Measurements from ENCODE around the gene MMD. TPM values are rescaled to one million over a fixed set of nuclear protein-coding genes. Genes with fewer than 3 reads are reported as not detected.
"Not testable (repeated sequence)": the region's sequence is repeated elsewhere in the genome, so short reads cannot be mapped to it uniquely, and the experiment has no call there.

Gene MMD
- total RNA-seq, 1 experiment from 2014 or later = 11.2 TPM

- in situ Hi-C loops (cut with HindIII; ENCODE audit: low pct_unique_long_range_greater_than_20kb, low sequenced_read_pairs) = no loop called here
- no peak for DNase-seq (ENCODE audit: low read depth, low spot score)
These were observed 10.7 kb downstream of the MMD start for GRCh38 chr17:55410722-55411462.

GRCh38 chr17:55409030-55409800, 12.4 kb downstream of the MMD start:
- DNase-seq (ENCODE audit: low read depth, low spot score) = no peak
- in situ Hi-C loops (cut with HindIII; ENCODE audit: low pct_unique_long_range_greater_than_20kb, low sequenced_read_pairs) = no loop called here

- DNase-seq (ENCODE audit: low read depth, low spot score) = no peak
- in situ Hi-C loops (cut with HindIII; ENCODE audit: low pct_unique_long_range_greater_than_20kb, low sequenced_read_pairs) = no loop called here
These were observed 13.7 kb downstream of the MMD start for GRCh38 chr17:55407641-55408566.

- in situ Hi-C loops (cut with HindIII; ENCODE audit: low pct_unique_long_range_greater_than_20kb, low sequenced_read_pairs) = no loop called here
- no peak for DNase-seq (ENCODE audit: low read depth, low spot score)
These were observed 16.0 kb downstream of the MMD start for GRCh38 chr17:55405600-55405999.

GRCh38 chr17:55404197-55404596, 17.4 kb downstream of the MMD start:
- in situ Hi-C loops (cut with HindIII; ENCODE audit: low pct_unique_long_range_greater_than_20kb, low sequenced_read_pairs); DNase-seq (ENCODE audit: low read depth, low spot score): not testable (repeated sequence)

- in situ Hi-C loops (cut with HindIII; ENCODE audit: low pct_unique_long_range_greater_than_20kb, low sequenced_read_pairs) = no loop called here
- DNase-seq (ENCODE audit: low read depth, low spot score) = no peak
These were observed 19.3 kb downstream of the MMD start for GRCh38 chr17:55402374-55402773.

GRCh38 chr17:55398689-55399088, 22.9 kb downstream of the MMD start:
- in situ Hi-C loops (cut with HindIII; ENCODE audit: low pct_unique_long_range_greater_than_20kb, low sequenced_read_pairs) = no loop called here
- no peak for DNase-seq (ENCODE audit: low read depth, low spot score)

GRCh38 chr17:55395803-55396505, 25.7 kb downstream of the MMD start:
- DNase-seq (ENCODE audit: low read depth, low spot score) = no peak
- in situ Hi-C loops (cut with HindIII; ENCODE audit: low pct_unique_long_range_greater_than_20kb, low sequenced_read_pairs) = no loop called here

- in situ Hi-C loops (cut with HindIII; ENCODE audit: low pct_unique_long_range_greater_than_20kb, low sequenced_read_pairs) = no loop called here
- DNase-seq (ENCODE audit: low read depth, low spot score) = no peak
These were observed 27.1 kb downstream of the MMD start for GRCh38 chr17:55394357-55395021.

- DNase-seq (ENCODE audit: low read depth, low spot score) = no peak
- in situ Hi-C loops (cut with HindIII; ENCODE audit: low pct_unique_long_range_greater_than_20kb, low sequenced_read_pairs) = no loop called here
These were observed 29.7 kb downstream of the MMD start for GRCh38 chr17:55391764-55392467.

- no peak for DNase-seq (ENCODE audit: low read depth, low spot score)
- in situ Hi-C loops (cut with HindIII; ENCODE audit: low pct_unique_long_range_greater_than_20kb, low sequenced_read_pairs) = no loop called here
These were observed 30.3 kb downstream of the MMD start for GRCh38 chr17:55391244-55391757.

- in situ Hi-C loops (cut with HindIII; ENCODE audit: low pct_unique_long_range_greater_than_20kb, low sequenced_read_pairs) = no loop called here
- DNase-seq (ENCODE audit: low read depth, low spot score) = no peak
These were observed 31.2 kb downstream of the MMD start for GRCh38 chr17:55390364-55390977.

GRCh38 chr17:55389715-55390114, 31.9 kb downstream of the MMD start:
- DNase-seq (ENCODE audit: low read depth, low spot score); in situ Hi-C loops (cut with HindIII; ENCODE audit: low pct_unique_long_range_greater_than_20kb, low sequenced_read_pairs): not testable (repeated sequence)

GRCh38 chr17:55388842-55389241, 32.8 kb downstream of the MMD start:
- DNase-seq (ENCODE audit: low read depth, low spot score) = no peak
- in situ Hi-C loops (cut with HindIII; ENCODE audit: low pct_unique_long_range_greater_than_20kb, low sequenced_read_pairs) = no loop called here

- DNase-seq (ENCODE audit: low read depth, low spot score) = no peak
- in situ Hi-C loops (cut with HindIII; ENCODE audit: low pct_unique_long_range_greater_than_20kb, low sequenced_read_pairs) = no loop called here
These were observed 34.8 kb downstream of the MMD start for GRCh38 chr17:55386796-55387332.
